Caco-2 (cell line): ENCODE data around the gene MUC12. TPM values are rescaled to one million over a fixed set of nuclear protein-coding genes. Genes with fewer than 3 reads are reported as not detected.
"Not testable (repeated sequence)": the region's sequence is repeated elsewhere in the genome, so short reads cannot be mapped to it uniquely, and the experiment has no call there.

ENCODE experiments used
- Bru-seq: library from RNA; stranded (reverse); fragments of 400-500 nt; gene quantifications from one replicate; lab custom pipeline; 2021; lab: Mats Ljungman, UMichigan
- BruChase-seq, 2 experiments: library from RNA; stranded (reverse); fragments of 400-500 nt; gene quantifications; one replicate each; lab custom pipeline; 2021; lab: Mats Ljungman, UMichigan
- BruUV-seq: library from RNA; stranded (reverse); fragments of 400-500 nt; replicated peaks from 2 replicates; lab custom pipeline; 2021; lab: Mats Ljungman, UMichigan
- CTCF ChIA-PET: fragments of 300-600 bp; sonication (Branson Sonifier 250); formaldehyde crosslinking; loops from one replicate; lab custom pipeline; 2022; ENCODE audit warnings: antibody characterized with exemption; lab: Charles Lee
- POLR2A ChIA-PET: fragments of 300-600 bp; sonication (Branson Sonifier 250); formaldehyde crosslinking; loops from one replicate; lab custom pipeline; 2022; ENCODE audit warnings: antibody characterized with exemption; lab: Charles Lee
- DNase-seq, 2 experiments: peaks; one replicate each; pipeline versions ENCODE4 v3.0.0 to v3.0.0-alpha.2; 2020 to 2022
- H3K27me3 ChIP-seq: replicated peaks from 2 replicates; pipeline ENCODE4 v1.6.0; 2011; ENCODE audit warnings: low read length; ENCODE audit not compliant: control insufficient read depth, insufficient read depth
- H3K36me3 ChIP-seq: 2 replicates; pipeline ENCODE4 v1.5.1; 2011; ENCODE audit warnings: low read length; ENCODE audit not compliant: control insufficient read depth, insufficient read depth
- H3K4me1 ChIP-seq: fragments of 250-450 bp; sonication (Bioruptor Pico); 2 replicates; pipeline ENCODE4 v1.5.1; 2020; ENCODE audit warnings: mild to moderate bottlenecking
- H3K4me3 ChIP-seq: 2 replicates; pipeline ENCODE4 v1.5.1; 2011; ENCODE audit warnings: low read depth, mild to moderate bottlenecking, control low read depth, low read length
- H3K9me3 ChIP-seq: fragments of 250-450 bp; sonication (Bioruptor Pico); 2 replicates; pipeline ENCODE4 v1.5.1; 2020; ENCODE audit warnings: mild to moderate bottlenecking, moderate library complexity
- H3K27ac Mint-ChIP-seq: one replicate; pipeline ENCODE4 v1.8.0; 2022; ENCODE audit warnings: mixed read lengths; ENCODE audit not compliant: unreplicated experiment
- H3K27me3 Mint-ChIP-seq: one replicate; pipeline ENCODE4 v1.8.0; 2022; ENCODE audit warnings: mixed read lengths; ENCODE audit not compliant: insufficient read depth, unreplicated experiment
- H3K36me3 Mint-ChIP-seq: one replicate; pipeline ENCODE4 v1.8.0; 2022; ENCODE audit warnings: mild to moderate bottlenecking, mixed read lengths; ENCODE audit not compliant: insufficient read depth, unreplicated experiment
- H3K4me1 Mint-ChIP-seq: one replicate; pipeline ENCODE4 v1.8.0; 2022; ENCODE audit warnings: low read depth, mixed read lengths; ENCODE audit not compliant: unreplicated experiment
- H3K4me3 Mint-ChIP-seq: one replicate; pipeline ENCODE4 v1.8.0; 2022; ENCODE audit warnings: mild to moderate bottlenecking, moderate library complexity, mixed read lengths; ENCODE audit not compliant: unreplicated experiment
- H3K9me3 Mint-ChIP-seq: one replicate; pipeline ENCODE4 v1.8.0; 2022; ENCODE audit warnings: mixed read lengths; ENCODE audit not compliant: unreplicated experiment
- intact Hi-C: fragments of 100-400 bp; cut with micrococcal nuclease; formaldehyde crosslinking; loops from one replicate; pipeline ENCODE4 v1.10.0; 2022; ENCODE audit not compliant: unreplicated experiment
- long read RNA-seq: library from polyadenylated mRNA; stranded (forward); transcript quantifications from one replicate; pipeline ENCODE4 v2.0.0, GENCODE V29; 2022
- total RNA-seq: library from RNA; stranded (reverse); gene quantifications from 2 replicates; pipeline ENCODE4 v1.2.3, GENCODE V29; 2022
- TF ChIP-seq, protein P1 (sequence below), 2 experiments: fragments of 200-600 bp in 1 of 2; IDR thresholded peaks; 1 replicate in 1 of 2; 2 replicates in 1 of 2; pipeline versions ENCODE4 v1.5.1 to v1.8.0; 2011 to 2022; ENCODE audit warnings: antibody characterized with exemption in 1 of 2, control low read depth in 1 of 2, inconsistent platforms in 1 of 2, low read depth in 1 of 2, low read length in 1 of 2, mild to moderate bottlenecking in 1 of 2, moderate library complexity in 1 of 2; ENCODE audit not compliant: insufficient read depth in 1 of 2, severe bottlenecking in 1 of 2, unreplicated experiment in 1 of 2

MUC12 gene, protein sequence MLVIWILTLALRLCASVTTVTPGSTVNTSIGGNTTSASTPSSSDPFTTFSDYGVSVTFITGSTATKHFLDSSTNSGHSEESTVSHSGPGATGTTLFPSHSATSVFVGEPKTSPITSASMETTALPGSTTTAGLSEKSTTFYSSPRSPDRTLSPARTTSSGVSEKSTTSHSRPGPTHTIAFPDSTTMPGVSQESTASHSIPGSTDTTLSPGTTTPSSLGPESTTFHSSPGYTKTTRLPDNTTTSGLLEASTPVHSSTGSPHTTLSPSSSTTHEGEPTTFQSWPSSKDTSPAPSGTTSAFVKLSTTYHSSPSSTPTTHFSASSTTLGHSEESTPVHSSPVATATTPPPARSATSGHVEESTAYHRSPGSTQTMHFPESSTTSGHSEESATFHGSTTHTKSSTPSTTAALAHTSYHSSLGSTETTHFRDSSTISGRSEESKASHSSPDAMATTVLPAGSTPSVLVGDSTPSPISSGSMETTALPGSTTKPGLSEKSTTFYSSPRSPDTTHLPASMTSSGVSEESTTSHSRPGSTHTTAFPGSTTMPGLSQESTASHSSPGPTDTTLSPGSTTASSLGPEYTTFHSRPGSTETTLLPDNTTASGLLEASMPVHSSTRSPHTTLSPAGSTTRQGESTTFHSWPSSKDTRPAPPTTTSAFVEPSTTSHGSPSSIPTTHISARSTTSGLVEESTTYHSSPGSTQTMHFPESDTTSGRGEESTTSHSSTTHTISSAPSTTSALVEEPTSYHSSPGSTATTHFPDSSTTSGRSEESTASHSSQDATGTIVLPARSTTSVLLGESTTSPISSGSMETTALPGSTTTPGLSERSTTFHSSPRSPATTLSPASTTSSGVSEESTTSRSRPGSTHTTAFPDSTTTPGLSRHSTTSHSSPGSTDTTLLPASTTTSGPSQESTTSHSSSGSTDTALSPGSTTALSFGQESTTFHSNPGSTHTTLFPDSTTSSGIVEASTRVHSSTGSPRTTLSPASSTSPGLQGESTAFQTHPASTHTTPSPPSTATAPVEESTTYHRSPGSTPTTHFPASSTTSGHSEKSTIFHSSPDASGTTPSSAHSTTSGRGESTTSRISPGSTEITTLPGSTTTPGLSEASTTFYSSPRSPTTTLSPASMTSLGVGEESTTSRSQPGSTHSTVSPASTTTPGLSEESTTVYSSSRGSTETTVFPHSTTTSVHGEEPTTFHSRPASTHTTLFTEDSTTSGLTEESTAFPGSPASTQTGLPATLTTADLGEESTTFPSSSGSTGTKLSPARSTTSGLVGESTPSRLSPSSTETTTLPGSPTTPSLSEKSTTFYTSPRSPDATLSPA (N-terminal part only)
- total RNA-seq (0.16 and 0.49 TPM in 2 replicates), Bru-seq, nascent RNA (percentile 19 among the genes with signal in this experiment), BruChase-seq, experiment 1, labeled RNA remaining after a 2-hour chase (percentile 21 among the genes with signal in this experiment), BruChase-seq, experiment 2, labeled RNA remaining after a 6-hour chase (percentile 30 among the genes with signal in this experiment)
- long read RNA-seq, partial matches to known transcripts, result 0 of 1 reads
- long read RNA-seq, other reads (novel, unspliced or antisense), result 1 of 1 reads

DNA sequence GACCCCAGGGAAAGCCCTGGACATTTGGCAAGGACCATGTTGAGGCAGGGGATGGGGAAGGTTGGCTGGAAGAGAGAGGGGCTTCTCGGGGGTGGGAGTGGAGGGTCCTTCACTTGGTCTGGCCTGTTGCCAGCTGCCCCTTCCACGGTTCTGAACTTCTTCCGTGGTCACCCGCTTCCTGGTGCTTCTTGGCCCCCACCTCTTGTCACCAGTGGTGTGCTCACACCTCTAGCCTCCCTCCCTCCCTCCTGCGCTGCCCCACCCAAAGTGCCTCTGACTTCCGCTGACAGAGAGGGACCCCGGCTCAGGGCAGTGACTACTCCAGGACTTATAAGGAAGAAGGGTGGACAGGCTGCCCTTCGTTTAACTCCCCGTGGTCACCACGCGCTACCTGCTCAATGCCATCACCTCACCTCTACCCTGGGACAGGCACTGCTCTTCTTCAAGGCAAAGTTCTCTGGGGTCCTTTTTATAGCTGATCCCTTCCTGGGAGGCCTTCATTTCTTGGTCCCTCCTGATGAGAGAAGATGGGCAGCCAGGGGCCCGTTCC is at the start of gene MUC12:
Gene MUC12 (plus strand): TSS at position 500 of the 550 bp plus-strand sequence. CDS start 58 bp downstream, outside the sequence.
- H3K36me3 ChIP-seq, result no peaks in the 10 kb centered on the region
- Mint-ChIP-seq H3K27ac (no peak within 1 kb of the TSS), H3K36me3 (peaks cover 16% of the 10 kb centered on the region), H3K4me3 (no peak within 1 kb of the TSS), H3K9me3 (peaks cover 5% of the 10 kb centered on the region), H3K27me3 (peaks cover 5% of the 10 kb centered on the region), H3K4me1 (peaks cover 23% of the 10 kb centered on the region)
- intact Hi-C loops, result loop anchor here (5.0 kb wide), 1 partner anchor 108 kb away; no protein-coding TSS in a partner anchor
- no TSS peak for BruUV-seq
- H3K4me1 ChIP-seq, result peaks cover 21% of the 10 kb centered on the region
- no peaks in the 10 kb centered on the region for H3K27me3 ChIP-seq
- H3K9me3 ChIP-seq, result peaks cover 3% of the 10 kb centered on the region
- TF ChIP-seq, protein P1, sequence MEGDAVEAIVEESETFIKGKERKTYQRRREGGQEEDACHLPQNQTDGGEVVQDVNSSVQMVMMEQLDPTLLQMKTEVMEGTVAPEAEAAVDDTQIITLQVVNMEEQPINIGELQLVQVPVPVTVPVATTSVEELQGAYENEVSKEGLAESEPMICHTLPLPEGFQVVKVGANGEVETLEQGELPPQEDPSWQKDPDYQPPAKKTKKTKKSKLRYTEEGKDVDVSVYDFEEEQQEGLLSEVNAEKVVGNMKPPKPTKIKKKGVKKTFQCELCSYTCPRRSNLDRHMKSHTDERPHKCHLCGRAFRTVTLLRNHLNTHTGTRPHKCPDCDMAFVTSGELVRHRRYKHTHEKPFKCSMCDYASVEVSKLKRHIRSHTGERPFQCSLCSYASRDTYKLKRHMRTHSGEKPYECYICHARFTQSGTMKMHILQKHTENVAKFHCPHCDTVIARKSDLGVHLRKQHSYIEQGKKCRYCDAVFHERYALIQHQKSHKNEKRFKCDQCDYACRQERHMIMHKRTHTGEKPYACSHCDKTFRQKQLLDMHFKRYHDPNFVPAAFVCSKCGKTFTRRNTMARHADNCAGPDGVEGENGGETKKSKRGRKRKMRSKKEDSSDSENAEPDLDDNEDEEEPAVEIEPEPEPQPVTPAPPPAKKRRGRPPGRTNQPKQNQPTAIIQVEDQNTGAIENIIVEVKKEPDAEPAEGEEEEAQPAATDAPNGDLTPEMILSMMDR (IDR thresholded peaks at IDR 0.05; ENCODE audit: insufficient read depth in 1 of 2, low read depth in 1 of 2, low read length in 1 of 2, severe bottlenecking in 1 of 2, unreplicated experiment in 1 of 2), result no peak
- ChIA-PET POLR2A (no interaction called here), CTCF (no interaction called here)
- DNase-seq, result no peak
- no peak within 1 kb of the TSS for H3K4me3 ChIP-seq

DNA sequence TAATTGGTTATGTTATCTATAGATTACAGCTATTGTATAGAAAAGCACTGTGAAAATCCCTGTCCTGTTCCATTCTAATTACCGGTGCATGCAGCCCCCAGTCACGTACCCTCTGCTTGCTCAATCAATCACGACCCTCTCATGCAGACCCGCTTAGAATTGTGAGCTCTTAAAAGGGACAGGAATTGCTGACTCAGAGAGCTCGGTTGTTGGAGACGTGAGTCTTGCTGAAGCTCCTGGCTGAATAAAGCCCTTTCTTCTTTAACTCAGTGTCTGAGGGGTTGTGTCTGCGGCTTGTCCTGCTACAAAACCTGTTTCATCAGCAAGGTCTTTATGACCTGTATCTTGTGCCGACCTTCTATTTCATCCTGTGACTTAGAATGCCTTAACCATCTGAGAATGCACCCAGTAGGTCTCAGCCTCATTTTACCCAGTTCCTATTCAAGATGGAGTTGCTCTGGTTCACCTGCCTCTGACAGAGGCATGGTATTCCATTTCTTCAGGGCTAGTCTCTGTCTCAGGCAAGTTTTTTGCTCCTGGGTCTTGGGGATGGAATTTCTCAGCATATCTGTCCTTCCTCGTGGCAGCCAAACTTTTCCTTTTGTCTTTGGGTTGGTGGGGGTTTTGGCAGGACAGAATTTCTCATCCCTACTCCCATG is 49.5 kb upstream of the MUC12 start:
- H3K27me3 ChIP-seq, POLR2A ChIA-PET, intact Hi-C loops, H3K4me3 ChIP-seq, H3K9me3 Mint-ChIP-seq, DNase-seq, H3K4me3 Mint-ChIP-seq, BruUV-seq, H3K27ac Mint-ChIP-seq, H3K9me3 ChIP-seq, H3K4me1 ChIP-seq, CTCF ChIA-PET, H3K36me3 ChIP-seq, H3K27me3 Mint-ChIP-seq, H3K36me3 Mint-ChIP-seq: not testable (repeated sequence)
- H3K4me1 Mint-ChIP-seq, result peaks cover 30% of the 10 kb centered on the region

DNA sequence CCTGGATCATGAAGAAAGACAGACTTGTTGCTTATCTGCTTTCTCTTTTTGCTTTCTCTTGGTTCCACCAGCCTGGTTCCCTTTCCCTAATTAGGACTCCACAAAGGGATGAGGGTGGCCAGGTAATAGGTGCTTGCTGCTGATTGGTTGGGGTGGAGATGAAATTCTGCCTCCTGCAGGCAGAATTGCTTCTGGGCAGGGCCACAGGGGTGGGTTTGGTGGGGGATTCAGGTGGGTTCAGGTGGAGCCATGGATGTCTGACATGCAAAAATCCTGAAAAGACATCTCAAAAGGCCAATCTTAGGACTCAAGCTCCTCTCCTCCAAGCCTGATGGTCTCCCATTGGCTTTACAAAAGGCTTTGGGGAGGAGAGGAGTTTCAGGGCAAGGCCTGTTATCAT is 48.3 kb upstream of the MUC12 start:
- Mint-ChIP-seq H3K9me3 (no peaks in the 10 kb centered on the region), H3K36me3 (no peaks in the 10 kb centered on the region), H3K27me3 (no peaks in the 10 kb centered on the region), H3K4me1 (peaks cover 25% of the 10 kb centered on the region), H3K4me3 (no peak overlapping the region), H3K27ac (no peak overlapping the region)
- Histone ChIP-seq H3K27me3 (no peaks in the 10 kb centered on the region), H3K36me3 (no peaks in the 10 kb centered on the region), H3K4me1 (peaks cover 9% of the 10 kb centered on the region), H3K4me3 (no peak overlapping the region), H3K9me3 (0 out of 2 replicates have a peak, but pooled peaks cover 3% of the 10 kb centered on the region)
- POLR2A ChIA-PET, result interaction anchor here (0.6 kb wide), 1 partner anchor 17 kb away, joined by 3 read pairs; no protein-coding TSS in a partner anchor
- CTCF ChIA-PET, result no interaction called here
- BruUV-seq, result no TSS peak
- TF ChIP-seq, protein P1 (IDR thresholded peaks at IDR 0.05; ENCODE audit: insufficient read depth in 1 of 2, low read depth in 1 of 2, low read length in 1 of 2, severe bottlenecking in 1 of 2, unreplicated experiment in 1 of 2), result no peak
- intact Hi-C loops, result no loop called here
- no peak for DNase-seq

DNA sequence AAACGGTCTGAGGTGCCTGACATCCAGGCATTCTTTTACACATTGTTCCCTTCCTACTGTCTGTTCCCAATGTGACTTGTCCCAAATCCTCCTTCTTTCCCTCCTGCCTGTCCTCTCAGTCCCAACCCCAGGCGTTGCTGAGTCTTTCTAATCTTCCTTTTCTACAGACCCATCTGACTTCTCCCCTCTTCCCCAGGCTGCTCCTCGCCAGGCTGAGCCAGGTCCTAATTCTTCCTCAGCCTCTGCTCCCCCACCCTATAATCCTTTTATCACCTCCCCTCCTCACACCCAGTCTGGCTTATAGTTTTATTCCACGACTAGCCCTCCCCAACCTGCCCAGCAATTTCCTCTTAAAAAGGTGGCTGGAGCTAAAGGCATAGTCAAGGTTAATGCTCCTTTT is 45.7 kb upstream of the MUC12 start:
- peak overlapping the region; percentile 2 for H3K27ac Mint-ChIP-seq
- H3K4me1 Mint-ChIP-seq, result peaks cover 25% of the 10 kb centered on the region
- DNase-seq, CTCF ChIA-PET, H3K9me3 ChIP-seq, H3K4me1 ChIP-seq, BruUV-seq, H3K9me3 Mint-ChIP-seq, POLR2A ChIA-PET, H3K4me3 Mint-ChIP-seq, H3K4me3 ChIP-seq, H3K36me3 Mint-ChIP-seq, H3K27me3 ChIP-seq, H3K27me3 Mint-ChIP-seq, H3K36me3 ChIP-seq, intact Hi-C loops: not testable (repeated sequence)
